OCI-M2 (cell line): ENCODE results near the gene BMPER.
A peak's percentile ranks its signal among the peaks of the same experiment; 100 is the strongest.

Source experiments
- DNase-seq: peaks from one replicate; lab custom pipeline; 2025; ENCODE audit not compliant: unreplicated experiment; lab: John Stamatoyannopoulos, UW

BMPER gene

GRCh38 chr7:33921216-33921938, 16.0 kb downstream of the BMPER start:
- DNase-seq = no peak

DNA sequence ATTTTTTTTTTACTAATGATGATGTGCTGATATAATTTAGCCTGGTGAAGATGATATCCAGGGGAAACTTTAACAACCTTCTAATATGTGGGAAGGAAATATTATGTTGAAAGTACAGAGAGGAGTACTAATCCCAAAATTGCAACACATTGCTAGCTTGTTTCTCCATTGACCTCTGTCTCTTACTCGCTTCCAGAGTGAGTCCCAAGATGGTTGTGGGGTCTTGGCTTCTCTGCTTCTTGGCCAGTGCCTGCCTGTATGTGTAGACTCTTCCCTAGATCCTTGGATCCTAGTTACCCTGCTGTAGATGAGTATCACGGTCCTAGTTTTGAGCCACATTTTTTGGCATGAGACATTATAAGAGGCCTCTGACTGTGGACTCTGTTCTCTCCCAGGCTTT, 17.5 kb downstream of the BMPER start:
- DNase-seq = no peak

- no peak for DNase-seq
These were observed 18.3 kb downstream of the BMPER start for GRCh38 chr7:33923440-33924229.

GRCh38 chr7:33926535-33926934, 21.2 kb downstream of the BMPER start:
- no peak for DNase-seq

DNA sequence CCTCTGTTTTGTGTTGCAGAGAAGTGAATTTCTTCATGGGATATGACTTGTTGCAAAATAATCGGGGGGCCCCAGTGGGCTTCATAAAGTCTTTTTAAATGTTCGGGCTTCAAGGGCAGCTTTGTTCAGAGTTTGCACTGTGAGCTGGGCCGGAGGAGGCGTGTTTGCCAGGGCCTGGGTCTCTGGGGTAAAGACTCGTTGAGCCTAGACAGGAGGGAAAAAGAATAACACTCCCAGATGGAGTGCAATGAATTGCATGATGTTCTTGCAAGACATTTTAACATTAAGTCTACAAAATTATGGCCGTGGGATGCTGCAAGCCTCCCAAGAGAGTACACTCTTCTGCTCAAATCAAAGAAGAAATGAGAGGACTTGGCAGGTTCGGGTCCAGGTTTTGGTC, 23.6 kb downstream of the BMPER start:
- DNase-seq = no peak

- DNase-seq = no peak
These were observed 26.9 kb downstream of the BMPER start for GRCh38 chr7:33932221-33932620.

GRCh38 chr7:33932832-33933468, 27.6 kb downstream of the BMPER start:
- peak; percentile 4 for DNase-seq

DNA sequence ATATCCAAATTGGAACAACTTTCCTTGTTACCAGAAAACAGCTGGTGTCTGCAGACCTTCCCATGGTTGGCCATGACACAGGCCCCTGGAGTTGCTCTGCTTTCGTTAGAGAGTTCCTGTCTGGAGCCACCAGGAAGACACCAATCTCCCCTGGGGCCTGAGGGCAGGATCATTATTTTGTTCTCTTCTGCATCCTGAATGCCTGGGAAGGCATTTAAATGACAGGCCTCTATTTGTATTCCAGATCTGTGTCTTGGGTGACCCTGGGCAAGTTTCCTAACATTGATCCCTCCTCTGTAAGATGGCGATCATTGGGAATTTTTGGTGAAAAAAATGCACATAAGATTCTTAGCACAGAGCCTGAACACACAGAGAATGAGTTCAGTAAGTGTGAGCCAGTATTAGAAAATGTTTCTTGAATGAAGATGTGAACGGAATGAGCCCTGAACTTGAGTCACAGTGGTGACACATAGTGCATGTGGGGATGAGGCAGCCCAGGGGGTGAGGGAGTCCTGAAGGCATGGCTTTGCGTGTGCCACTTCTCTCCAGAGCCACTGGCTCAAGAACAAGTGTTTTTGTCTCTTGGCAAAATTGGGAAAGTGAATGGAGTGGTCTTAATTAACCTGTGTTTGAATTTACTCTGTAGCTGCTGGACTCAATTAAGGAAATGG, 28.4 kb downstream of the BMPER start:
- no peak for DNase-seq

- no peak for DNase-seq
These were observed 29.1 kb downstream of the BMPER start for GRCh38 chr7:33934391-33934790.

- DNase-seq = no peak
These were observed 31.2 kb downstream of the BMPER start for GRCh38 chr7:33936503-33936902.

DNA sequence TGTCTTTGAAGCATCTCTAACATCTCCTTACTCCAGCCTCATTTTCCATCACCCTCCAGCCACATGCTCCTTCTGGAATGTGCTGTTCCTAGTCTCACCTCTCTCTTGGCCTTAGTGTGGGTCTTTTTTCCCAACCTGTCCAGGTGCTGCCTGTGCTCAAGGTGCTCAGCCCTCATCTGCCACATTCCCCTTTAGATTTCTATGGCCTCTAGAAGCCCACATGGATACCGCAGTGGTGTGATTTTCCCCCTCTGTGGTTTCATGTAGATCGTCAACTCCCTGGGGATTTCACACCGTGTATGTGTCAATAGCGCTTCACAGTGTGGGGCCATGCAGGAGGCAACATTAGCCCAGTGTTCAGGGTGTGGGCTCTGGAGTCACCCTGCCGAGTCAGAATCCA, 32.5 kb downstream of the BMPER start:
- no peak for DNase-seq

DNA sequence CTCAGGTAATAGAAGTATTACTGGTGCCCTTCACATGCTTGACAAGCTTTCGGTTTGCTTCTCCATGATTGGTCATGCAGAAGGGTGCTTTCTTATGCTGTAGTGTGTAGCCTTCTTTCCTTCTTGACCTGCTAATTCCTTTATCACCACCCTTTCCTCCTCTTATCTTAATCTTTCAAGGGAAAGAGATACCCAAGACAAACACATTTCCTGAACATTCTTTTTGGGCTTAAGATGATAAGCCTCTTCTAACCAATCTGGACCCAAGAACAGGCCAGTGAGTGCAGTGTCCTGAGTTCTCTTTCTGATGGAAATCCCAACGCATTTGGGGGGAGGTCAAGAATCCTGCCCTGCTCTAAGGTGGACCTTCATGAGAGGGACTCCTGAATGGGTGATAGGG, 33.8 kb downstream of the BMPER start:
- DNase-seq = no peak

DNA sequence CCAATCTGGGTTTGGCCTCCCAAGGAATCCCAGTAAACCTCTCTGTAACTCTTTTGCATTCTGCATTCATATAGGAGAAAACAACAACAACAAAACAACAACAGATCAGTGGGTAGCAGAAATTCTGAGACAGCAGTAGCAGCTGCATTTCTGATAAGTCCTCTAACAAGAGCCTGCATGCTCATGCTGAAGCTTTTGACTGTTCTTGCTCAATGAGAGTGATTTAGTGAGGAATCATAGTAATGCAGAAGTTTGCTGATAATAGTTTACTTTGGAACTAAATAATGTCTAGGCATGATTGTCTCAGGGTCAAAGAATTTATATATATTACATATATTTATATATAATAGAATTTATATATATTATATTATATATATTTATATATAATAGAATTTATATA, 35.2 kb downstream of the BMPER start:
- DNase-seq = no peak

- no peak for DNase-seq
These were observed 36.1 kb downstream of the BMPER start for GRCh38 chr7:33941418-33941817.

- no peak for DNase-seq
These were observed 40.9 kb downstream of the BMPER start for GRCh38 chr7:33946094-33946699.

DNA sequence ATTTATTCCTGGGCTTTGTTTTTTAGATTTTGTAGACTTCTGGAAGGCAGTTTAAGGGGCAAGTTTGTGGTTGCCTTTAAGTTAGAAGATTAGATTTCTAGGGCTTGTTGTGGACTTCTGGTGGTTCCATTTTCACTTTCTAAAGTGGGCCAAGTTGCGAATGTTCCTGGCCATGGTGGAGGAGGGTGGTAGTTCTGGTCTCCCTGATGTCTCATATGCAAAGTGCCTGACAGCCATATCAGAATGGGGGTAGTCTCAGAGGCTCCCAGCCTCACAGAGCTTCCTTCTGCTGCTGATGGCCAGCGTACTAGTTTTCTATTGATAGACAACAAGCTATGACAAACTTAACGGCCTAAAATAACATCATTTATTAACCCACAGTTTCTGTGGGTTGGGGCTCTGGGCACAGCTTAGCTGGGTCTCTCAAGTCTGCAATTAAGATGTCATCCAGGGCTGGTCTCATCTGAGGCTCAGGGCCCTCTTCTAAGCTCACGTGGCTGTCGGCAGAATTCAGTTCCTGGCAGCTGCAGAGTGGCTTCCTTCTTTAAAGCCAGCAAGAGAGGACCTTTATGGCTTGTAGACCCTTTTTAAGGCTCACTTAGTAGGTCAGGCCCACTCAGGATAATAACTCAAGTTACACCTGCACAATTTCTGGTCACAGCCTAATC, 44.8 kb downstream of the BMPER start:
- DNase-seq = no peak

GRCh38 chr7:33952824-33953223, 47.5 kb downstream of the BMPER start:
- no peak for DNase-seq

DNA sequence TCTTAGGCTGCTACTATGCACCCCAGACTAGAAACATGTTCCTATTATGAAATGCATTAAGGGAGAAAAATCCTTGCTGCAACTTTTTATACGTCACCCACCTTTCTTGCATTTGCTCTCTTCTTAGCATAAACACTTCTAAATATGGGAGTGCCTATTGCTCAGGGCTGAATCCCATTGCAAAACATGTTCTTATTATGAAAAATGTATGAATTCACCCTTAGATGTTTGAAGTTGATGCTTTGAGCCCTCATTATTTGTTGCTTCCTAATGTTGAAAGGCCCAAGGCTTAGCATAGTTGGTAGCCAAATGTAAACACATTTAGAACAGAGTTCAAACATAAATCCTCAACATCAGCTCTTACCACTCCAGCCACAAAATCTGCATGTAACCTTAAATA, 52.8 kb downstream of the BMPER start:
- DNase-seq = no peak

DNA sequence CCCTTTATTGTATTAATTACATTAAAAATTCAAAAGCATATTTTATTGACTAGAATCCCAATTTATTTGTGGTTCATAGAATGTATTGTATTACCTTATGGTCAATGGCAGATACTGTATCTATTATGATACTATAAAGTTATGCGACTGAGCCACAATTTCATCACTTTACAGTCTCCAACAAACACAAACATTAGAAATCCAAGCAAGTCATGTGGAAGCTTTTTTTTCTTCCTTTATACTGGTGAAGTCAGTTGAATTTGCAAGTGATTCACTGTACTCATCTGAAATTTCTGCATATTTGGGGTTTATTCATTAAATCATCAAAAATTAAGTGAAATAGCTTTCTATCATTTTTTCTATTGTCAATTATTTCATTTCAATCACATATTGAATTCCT, 54.3 kb downstream of the BMPER start:
- DNase-seq = no peak

GRCh38 chr7:33961948-33962347, 56.6 kb downstream of the BMPER start:
- DNase-seq = no peak
